ENCODE results near the gene KCNK15.
"Not testable (repeated sequence)": the region's sequence is repeated elsewhere in the genome, so short reads cannot be mapped to it uniquely, and the experiment has no call there.

Gene KCNK15

GRCh38 chr20:44759595-44759994 lies 13.9 kb downstream of the KCNK15 start:
- DNase-seq (ENCODE audit: low read depth) = no peak

- DNase-seq (ENCODE audit: low read depth) = no peak
Observed at GRCh38 chr20:44761423-44761822, 15.8 kb downstream of the KCNK15 start.

GRCh38 chr20:44762466-44763140 lies 16.9 kb downstream of the KCNK15 start:
- no peak for DNase-seq (ENCODE audit: low read depth)

DNA sequence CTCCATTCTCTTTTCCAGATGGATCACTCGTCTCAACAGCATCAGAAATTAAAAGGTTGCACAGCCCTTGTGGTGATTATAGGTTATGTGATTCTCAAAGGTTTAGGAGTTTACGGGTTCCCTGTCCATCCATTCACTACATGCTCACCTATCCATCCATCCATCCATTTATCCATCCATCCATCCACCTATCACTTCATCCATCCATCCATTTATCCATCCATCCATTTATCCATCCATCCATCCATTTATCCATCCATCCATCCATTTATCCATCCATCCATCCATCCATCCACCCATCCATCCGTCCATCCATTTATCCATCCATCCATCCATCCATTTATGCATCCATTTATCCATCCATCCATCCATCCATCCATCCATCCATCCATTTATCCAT lies 18.1 kb downstream of the KCNK15 start:
- DNase-seq (ENCODE audit: low read depth) = not testable (repeated sequence)

DNA sequence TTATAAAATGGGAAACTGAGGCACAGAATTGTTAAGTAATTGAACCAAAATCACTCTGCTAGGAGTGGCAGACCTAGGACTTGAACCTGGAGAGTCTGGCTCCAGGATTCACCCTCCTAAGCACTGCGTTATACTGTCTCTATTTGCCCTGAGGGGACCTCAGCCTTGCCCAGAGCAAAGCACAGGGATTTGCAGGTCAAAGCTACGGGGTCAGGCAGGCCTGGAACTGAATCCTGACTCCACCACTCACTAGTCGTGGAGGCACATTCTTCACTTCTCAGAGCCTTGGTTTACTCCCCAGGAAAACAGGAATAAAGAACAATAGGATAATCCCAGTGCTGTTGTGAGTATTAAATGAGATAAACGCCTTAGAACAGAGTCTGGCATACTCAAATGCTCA lies 19.4 kb downstream of the KCNK15 start:
- DNase-seq (ENCODE audit: low read depth) = no peak

DNA sequence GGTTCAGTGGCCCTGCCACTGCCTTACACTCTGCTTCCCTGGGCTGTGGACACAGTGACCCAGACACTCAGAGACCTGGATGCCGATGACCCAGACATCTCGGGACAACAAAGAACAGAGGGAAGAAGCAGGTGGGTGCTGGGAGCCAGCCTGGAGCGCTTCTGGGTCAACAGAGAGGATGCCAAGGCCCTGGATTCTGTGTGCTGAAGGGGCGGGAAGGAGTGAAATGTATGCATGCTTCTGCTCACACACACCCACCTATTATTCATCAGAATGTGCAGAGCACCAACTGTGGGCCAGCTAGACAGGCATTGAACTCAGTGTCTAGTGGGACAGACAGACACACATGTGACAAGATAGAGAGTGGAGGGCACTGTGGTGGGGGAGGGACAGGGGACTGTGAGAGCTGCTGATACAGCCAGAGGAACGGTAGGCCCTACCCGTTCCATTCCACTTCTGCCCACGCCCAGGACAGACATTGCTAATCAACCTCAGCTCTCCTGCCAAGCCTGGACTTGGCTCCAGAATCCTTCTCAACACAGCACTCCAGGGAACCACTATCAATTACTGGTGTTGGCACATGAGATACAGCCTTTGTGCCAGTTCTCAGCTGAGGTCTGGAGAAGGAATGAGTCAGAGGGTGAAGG lies 20.2 kb downstream of the KCNK15 start:
- DNase-seq (ENCODE audit: low read depth) = no peak

GRCh38 chr20:44768256-44768655 lies 22.6 kb downstream of the KCNK15 start:
- DNase-seq (ENCODE audit: low read depth) = no peak

- no peak for DNase-seq (ENCODE audit: low read depth)
Observed at GRCh38 chr20:44768854-44769480, 23.3 kb downstream of the KCNK15 start.

DNA sequence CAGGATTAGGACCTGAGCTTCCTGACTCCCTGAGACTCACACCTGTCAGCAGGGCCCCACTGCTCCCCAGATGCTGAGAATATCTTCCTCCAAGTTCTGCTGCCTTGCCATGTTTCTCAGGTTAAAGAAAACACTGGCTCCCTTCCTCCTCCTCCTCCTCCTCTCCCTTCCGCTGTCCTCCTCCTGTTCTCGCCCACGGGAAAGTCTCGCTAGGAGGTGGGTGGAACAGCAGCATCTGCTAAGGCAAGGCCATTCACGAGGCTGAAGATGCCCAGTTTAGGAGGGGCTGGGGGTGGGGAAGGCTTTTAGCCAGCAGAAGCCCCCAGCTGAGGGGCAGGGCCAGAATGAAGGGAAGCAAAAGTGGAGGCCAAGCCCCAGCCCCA lies 23.8 kb downstream of the KCNK15 start:
- DNase-seq (ENCODE audit: low read depth) = no peak

DNA sequence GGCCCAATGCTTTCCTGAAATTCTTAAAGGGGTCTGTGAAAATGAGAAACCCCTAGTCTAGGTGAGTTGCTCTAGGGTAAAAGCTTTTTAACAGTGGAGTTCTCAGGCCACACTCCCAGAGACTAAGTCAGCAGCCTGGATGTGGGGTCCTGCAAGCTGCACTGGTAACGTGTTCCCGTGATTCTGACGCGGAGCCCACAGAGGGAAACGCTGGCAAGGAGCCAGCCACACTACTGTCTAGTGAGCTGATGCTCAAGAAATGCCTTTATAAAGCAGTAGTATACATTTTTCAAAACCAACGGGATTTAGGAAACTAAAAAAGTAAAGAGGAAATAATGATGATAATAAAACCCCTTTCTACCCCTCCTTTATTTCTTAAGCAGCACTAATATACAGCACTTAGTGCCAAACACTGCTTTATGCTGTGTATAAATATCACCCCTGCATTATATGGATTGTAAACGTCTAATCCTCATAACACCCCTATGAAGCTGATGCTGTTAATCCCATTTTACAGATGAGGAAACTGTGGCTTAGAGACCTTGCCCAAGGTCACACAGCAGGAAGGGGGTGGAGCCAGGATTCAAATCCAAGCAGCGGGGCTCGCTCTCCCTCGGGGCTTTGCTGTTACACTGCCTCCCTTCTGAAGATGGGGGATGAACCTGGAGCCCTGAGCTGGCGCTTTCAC lies 25.0 kb downstream of the KCNK15 start:
- no peak for DNase-seq (ENCODE audit: low read depth)

GRCh38 chr20:44771172-44771535 lies 25.5 kb downstream of the KCNK15 start:
- DNase-seq (ENCODE audit: low read depth) = no peak

DNA sequence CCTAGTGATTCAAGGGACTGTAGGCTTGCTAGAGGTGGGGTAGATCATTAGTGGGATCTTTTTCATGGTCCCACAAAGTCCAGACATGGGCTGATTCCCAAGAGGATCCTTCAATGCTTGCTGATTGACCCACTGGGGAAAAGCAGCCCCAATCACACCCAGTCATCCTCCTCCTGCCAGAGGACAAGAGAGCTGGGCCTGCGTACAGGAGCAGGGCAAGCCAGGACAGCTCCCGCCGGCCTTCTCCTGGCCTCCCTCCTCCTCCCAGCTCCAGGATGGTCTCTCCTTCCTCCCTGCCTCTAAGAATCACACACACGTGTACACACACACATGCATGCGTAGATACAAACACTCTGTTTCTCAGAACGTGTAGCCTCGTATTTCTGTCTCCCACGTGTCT lies 27.0 kb downstream of the KCNK15 start:
- DNase-seq (ENCODE audit: low read depth) = no peak

DNA sequence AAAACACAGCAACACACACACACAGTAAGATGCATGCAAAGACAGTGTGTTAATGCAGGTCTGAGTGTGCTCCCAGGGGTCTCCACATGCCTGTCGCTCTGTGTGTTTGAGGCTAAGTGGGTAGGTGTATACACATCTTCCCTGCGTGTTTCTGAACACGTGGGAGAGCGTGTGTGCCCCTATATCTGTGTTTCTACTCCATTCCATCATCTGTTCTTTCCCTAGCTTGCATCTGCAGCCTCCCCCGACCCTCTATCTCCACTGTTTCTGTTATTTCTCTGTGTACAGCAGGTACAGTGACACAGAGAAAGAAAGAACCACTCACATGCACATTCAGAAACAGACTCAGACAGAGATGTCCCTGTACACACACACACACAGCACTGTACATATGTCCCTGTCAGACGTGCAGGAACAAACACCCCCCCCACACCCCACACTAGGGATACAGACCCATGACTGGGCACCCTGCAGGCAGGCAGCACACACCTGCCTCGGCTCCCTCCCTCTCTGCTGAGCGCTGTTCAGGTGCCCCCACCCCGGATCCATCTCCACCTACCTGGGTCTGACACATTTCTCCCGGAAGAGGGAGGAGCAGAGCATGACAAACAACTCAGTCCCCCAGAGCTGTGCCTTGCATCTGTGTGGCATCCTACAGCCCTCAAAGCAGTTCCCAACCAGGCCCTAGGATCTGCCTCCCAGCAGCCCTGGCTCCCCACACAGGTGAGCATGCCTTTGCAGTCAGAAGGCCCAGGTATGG lies 27.6 kb downstream of the KCNK15 start:
- DNase-seq (ENCODE audit: low read depth) = no peak

DNA sequence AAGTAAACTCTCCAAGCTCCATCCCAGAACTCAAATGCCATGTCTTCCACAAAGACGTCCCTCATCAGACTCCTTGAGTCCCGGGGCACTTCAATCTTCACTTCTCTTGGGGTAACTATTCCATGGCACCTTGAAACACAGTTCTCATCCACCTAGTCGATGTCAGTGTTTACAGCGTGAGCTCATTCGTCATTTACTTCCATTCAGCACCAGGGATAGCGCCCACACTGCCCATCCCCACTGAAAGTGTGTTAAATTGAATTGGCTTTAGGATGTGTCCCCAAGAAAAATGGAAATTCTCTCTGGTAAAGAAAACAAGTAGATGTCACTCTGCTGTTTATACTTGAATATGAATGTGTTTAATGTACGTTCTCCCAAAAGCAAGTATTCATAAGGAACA lies 31.3 kb downstream of the KCNK15 start:
- no peak for DNase-seq (ENCODE audit: low read depth)

DNA sequence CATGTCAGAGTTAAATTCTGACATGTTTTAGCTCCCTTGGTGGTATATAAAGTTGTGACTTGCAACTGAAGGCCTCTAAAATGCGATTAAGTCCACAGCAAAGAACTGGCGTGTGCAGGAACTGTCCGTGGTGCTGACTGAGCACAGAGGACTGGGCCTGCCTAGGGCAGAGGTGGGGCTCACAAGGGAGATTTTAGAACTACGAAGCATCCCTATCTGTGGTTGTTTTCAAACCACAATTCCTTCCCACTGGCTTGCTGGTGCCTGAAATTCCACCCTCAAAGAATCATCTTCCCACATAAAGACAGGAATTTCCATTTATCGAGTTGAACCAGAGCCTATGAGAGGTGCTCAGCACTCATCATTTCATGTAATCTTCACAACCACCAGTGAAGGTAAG lies 34.6 kb downstream of the KCNK15 start:
- DNase-seq (ENCODE audit: low read depth) = peak; percentile 26

DNA sequence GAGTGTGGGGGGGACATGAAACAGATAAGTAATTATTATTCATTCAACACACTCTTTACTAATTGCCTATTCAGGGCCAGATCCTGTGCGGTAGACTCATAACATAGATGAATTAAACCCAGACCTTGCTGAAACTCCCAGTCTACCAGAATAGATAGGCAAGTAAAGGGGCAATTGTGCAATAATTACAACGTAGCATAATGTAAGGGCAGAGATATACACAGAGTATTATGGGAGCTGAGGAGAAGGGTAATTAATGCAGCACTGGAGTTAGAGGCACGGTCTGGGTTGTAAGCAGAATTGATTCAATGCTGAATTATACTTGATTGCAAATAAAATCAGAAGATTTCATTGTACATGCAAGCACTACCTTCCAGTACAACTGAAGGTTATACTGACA lies 35.5 kb downstream of the KCNK15 start:
- no peak for DNase-seq (ENCODE audit: low read depth)

- no peak for DNase-seq (ENCODE audit: low read depth)
Observed at GRCh38 chr20:44781791-44782190, 36.1 kb downstream of the KCNK15 start.

- no peak for DNase-seq (ENCODE audit: low read depth)
Observed at GRCh38 chr20:44784688-44785087, 39.0 kb downstream of the KCNK15 start.

GRCh38 chr20:44785768-44786167 lies 40.1 kb downstream of the KCNK15 start:
- DNase-seq (ENCODE audit: low read depth) = peak; percentile 36

DNA sequence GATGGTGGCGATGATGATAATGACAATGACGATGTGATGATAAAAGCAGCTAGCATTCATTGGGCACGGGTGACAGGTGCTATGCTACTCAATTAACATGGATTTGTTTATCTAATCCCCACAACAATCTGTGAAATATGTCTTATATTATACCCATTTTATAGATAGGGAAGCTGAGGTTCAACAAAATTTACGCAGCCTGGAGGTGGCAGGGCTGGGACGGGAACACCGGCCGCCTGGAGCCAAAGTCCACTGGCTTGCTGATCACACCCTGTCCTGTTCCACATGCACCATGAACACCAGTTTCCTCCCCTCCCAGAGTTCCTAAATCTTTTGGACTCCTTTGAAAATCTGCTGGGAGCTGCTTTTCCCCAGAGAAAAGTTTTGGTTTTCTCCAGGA lies 41.6 kb downstream of the KCNK15 start:
- DNase-seq (ENCODE audit: low read depth) = no peak

GRCh38 chr20:44788706-44789456 lies 43.2 kb downstream of the KCNK15 start:
- DNase-seq (ENCODE audit: low read depth) = no peak

Measured in HS-27A (cell line).